ENCODE results near the gene DDX4. TPM values are rescaled to one million over a fixed set of nuclear protein-coding genes. Genes with fewer than 3 reads are reported as not detected.
"Not testable (repeated sequence)": the region's sequence is repeated elsewhere in the genome, so short reads cannot be mapped to it uniquely, and the experiment has no call there.

Gene DDX4
- total and polyA plus RNA-seq, 8 donors: 0.02 to 0.56 (median 0.11) TPM; not detected in 2

GRCh38 chr5:55715519-55716078 lies 22.3 kb upstream of the DDX4 start:
- 94 to 98% methylated on average over 6 of the region's 6 CpGs for WGBS, 2 donors
- Histone ChIP-seq H3K36me3 (no peaks in the 10 kb centered on the region), H3K27me3 (no peaks in the 10 kb centered on the region), H3K4me1 (peaks cover 0 to under 1% (median 0%) of the 10 kb centered on the region in 3 donors), H3K9me3 (no peaks in the 10 kb centered on the region), H3K27ac (no peak overlapping the region), H3K4me3 (no peak overlapping the region)
- FAIRE-seq (no peak), DNase-seq (no peak), ATAC-seq (no peak)
- intact Hi-C loops (cut with DNase I): no loop called here
- TF ChIP-seq CTCF (IDR thresholded peaks at IDR 0.05): no peak

- ATAC-seq; H3K4me3 ChIP-seq; H3K4me1 ChIP-seq; H3K27me3 ChIP-seq; intact Hi-C loops (cut with DNase I); FAIRE-seq; H3K36me3 ChIP-seq; DNase-seq; H3K27ac ChIP-seq; H3K9me3 ChIP-seq: not testable (repeated sequence)
- WGBS, 2 donors: 94 to 98% methylated on average over 2 of the region's 2 CpGs
Observed at GRCh38 chr5:55719026-55719425, 18.8 kb upstream of the DDX4 start.

GRCh38 chr5:55720188-55720703 lies 17.6 kb upstream of the DDX4 start:
- FAIRE-seq: no peak
- no peak for TF ChIP-seq CTCF (IDR thresholded peaks at IDR 0.05)
- no peak for DNase-seq
- Histone ChIP-seq H3K4me1 (no peaks in the 10 kb centered on the region), H3K4me3 (no peak overlapping the region), H3K36me3 (no peaks in the 10 kb centered on the region), H3K27ac (no peak overlapping the region), H3K27me3 (no peaks in the 10 kb centered on the region), H3K9me3 (no peaks in the 10 kb centered on the region)
- intact Hi-C loops (cut with DNase I): no loop called here
- no peak for ATAC-seq
- 75 to 88% methylated on average over 3 of the region's 3 CpGs for WGBS, 2 donors

- 91 to 92% methylated on average over 4 of the region's 4 CpGs for WGBS, 2 donors
- no peak for FAIRE-seq
- intact Hi-C loops (cut with DNase I): no loop called here
Observed at GRCh38 chr5:55724281-55724680, 13.6 kb upstream of the DDX4 start.

GRCh38 chr5:55731848-55732247 lies 6.0 kb upstream of the DDX4 start:
- peaks cover 0 to 15% (median 5%) of the 10 kb centered on the region in 3 donors for H3K4me1 ChIP-seq
- no peaks in the 10 kb centered on the region for H3K36me3 ChIP-seq
- ATAC-seq: peak; percentile 60 to 77 (median 76)
- no peak for DNase-seq
- H3K4me3 ChIP-seq: no peak overlapping the region
- WGBS, 2 donors: 19 to 23% methylated on average over 3 of the region's 3 CpGs
- H3K27me3 ChIP-seq: no peaks in the 10 kb centered on the region
- TF ChIP-seq CTCF (IDR thresholded peaks at IDR 0.05): no peak
- H3K27ac ChIP-seq: peak overlapping the region in 3 of 4 donors; percentile 19 to 70 (median 61)
- H3K9me3 ChIP-seq: no peaks in the 10 kb centered on the region
- intact Hi-C loops (cut with DNase I): no loop called here
- no peak for FAIRE-seq

More at GRCh38 chr5:55724281-55724680, 13.6 kb upstream of the DDX4 start:
- ATAC-seq (no peak), DNase-seq (no peak)
- H3K4me1 ChIP-seq: no peaks in the 10 kb centered on the region
- H3K27ac ChIP-seq: no peak overlapping the region
- H3K4me3 ChIP-seq: no peak overlapping the region
- H3K9me3 ChIP-seq: no peaks in the 10 kb centered on the region
- no peak for TF ChIP-seq CTCF (IDR thresholded peaks at IDR 0.05)
- no peaks in the 10 kb centered on the region for H3K27me3 ChIP-seq
- no peaks in the 10 kb centered on the region for H3K36me3 ChIP-seq
